HG03139 (cell line): Measurements from ENCODE around the gene FMNL2.

ENCODE experiments used
- ATAC-seq: cut with Tn5 transposase; IDR thresholded peaks from one replicate; pipeline ENCODE4 v1.9.1; 2021; ENCODE audit not compliant: unreplicated experiment

FMNL2 gene

GRCh38 chr2:152602750-152603149 lies 267.8 kb downstream of the FMNL2 start:
- no peak for ATAC-seq

- no peak for ATAC-seq
These were observed 268.2 kb downstream of the FMNL2 start for GRCh38 chr2:152603166-152603565.

- ATAC-seq, result no peak
These were observed 271.1 kb downstream of the FMNL2 start for GRCh38 chr2:152606081-152606480.

- no peak for ATAC-seq
These were observed 272.0 kb downstream of the FMNL2 start for GRCh38 chr2:152606941-152607340.

GRCh38 chr2:152607793-152608300 lies 272.9 kb downstream of the FMNL2 start:
- ATAC-seq, result no peak

GRCh38 chr2:152609154-152609553 lies 274.2 kb downstream of the FMNL2 start:
- no peak for ATAC-seq

GRCh38 chr2:152609699-152610098 lies 274.7 kb downstream of the FMNL2 start:
- ATAC-seq, result no peak

GRCh38 chr2:152611458-152612231 lies 276.7 kb downstream of the FMNL2 start:
- ATAC-seq, result peak; percentile 69

- ATAC-seq, result no peak
These were observed 278.3 kb downstream of the FMNL2 start for GRCh38 chr2:152613235-152613634.

GRCh38 chr2:152615177-152615576 lies 280.2 kb downstream of the FMNL2 start:
- ATAC-seq, result no peak

GRCh38 chr2:152617456-152618192 lies 282.6 kb downstream of the FMNL2 start:
- no peak for ATAC-seq

GRCh38 chr2:152618193-152618564 lies 283.2 kb downstream of the FMNL2 start:
- no peak for ATAC-seq

GRCh38 chr2:152620208-152620607 lies 285.2 kb downstream of the FMNL2 start:
- ATAC-seq, result no peak

- no peak for ATAC-seq
These were observed 286.0 kb downstream of the FMNL2 start for GRCh38 chr2:152620985-152621384.

- ATAC-seq, result no peak
These were observed 287.2 kb downstream of the FMNL2 start for GRCh38 chr2:152622219-152622618.

GRCh38 chr2:152623076-152623740 lies 288.2 kb downstream of the FMNL2 start:
- ATAC-seq, result no peak

GRCh38 chr2:152623775-152624174 lies 288.8 kb downstream of the FMNL2 start:
- ATAC-seq, result no peak

GRCh38 chr2:152624805-152625204 lies 289.8 kb downstream of the FMNL2 start:
- ATAC-seq, result no peak

GRCh38 chr2:152626911-152627339 lies 292.0 kb downstream of the FMNL2 start:
- no peak for ATAC-seq

GRCh38 chr2:152627351-152627957 lies 292.5 kb downstream of the FMNL2 start:
- no peak for ATAC-seq

- ATAC-seq, result no peak
These were observed 294.2 kb downstream of the FMNL2 start for GRCh38 chr2:152629202-152629601.
